Neural cell (in vitro differentiated cells): ENCODE measurements around the gene STRN3. TPM values are rescaled to one million over a fixed set of nuclear protein-coding genes. Genes with fewer than 3 reads are reported as not detected.

ENCODE experiments used
- H2AFZ ChIP-seq: fragments of 200-600, 300-800 bp; sonication (generic), shearing (Covaris generic); 2 replicates; pipeline ENCODE4 v1.6.0; 2014; ENCODE audit warnings: low read depth, mild to moderate bottlenecking, antibody characterized with exemption, low read length, moderate library complexity
- H3F3A ChIP-seq: fragments of 200-600 bp; shearing (Covaris generic); 2 replicates; pipeline ENCODE4 v1.6.1; 2016; ENCODE audit warnings: mild to moderate bottlenecking, moderate library complexity, mixed read lengths, antibody characterized with exemption, low read length; ENCODE audit not compliant: insufficient read depth, poor library complexity, severe bottlenecking
- H3K27ac ChIP-seq: fragments of 200-600, 300-800 bp; sonication (generic), shearing (Covaris generic); 2 replicates; pipeline ENCODE4 v1.5.1; 2014; ENCODE audit warnings: mild to moderate bottlenecking, low read length, moderate library complexity
- H3K27me3 ChIP-seq: fragments of 300-800, 200-600 bp; sonication (generic), shearing (Covaris generic); 2 replicates; pipeline ENCODE4 v1.6.0; 2014; ENCODE audit warnings: mild to moderate bottlenecking, low read depth, low read length, moderate library complexity; ENCODE audit not compliant: insufficient read depth
- H3K36me3 ChIP-seq: fragments of 300-800, 200-600 bp; sonication (generic), shearing (Covaris generic); 2 replicates; pipeline ENCODE4 v1.5.1; 2014; ENCODE audit warnings: mild to moderate bottlenecking, antibody characterized with exemption, low read length, moderate library complexity; ENCODE audit not compliant: insufficient read depth
- H3K4me2 ChIP-seq: fragments of 300-800, 200-600 bp; sonication (generic), shearing (Covaris generic); 2 replicates; pipeline ENCODE4 v1.6.0; 2014; ENCODE audit warnings: mild to moderate bottlenecking, low read length
- H3K4me3 ChIP-seq: fragments of 300-800, 200-600 bp; sonication (generic), shearing (Covaris generic); 2 replicates; pipeline ENCODE4 v1.5.1; 2014; ENCODE audit warnings: mild to moderate bottlenecking, low read length, moderate library complexity
- H3K79me2 ChIP-seq: fragments of 200-600 bp; shearing (Covaris generic); replicated peaks from 2 replicates; pipeline ENCODE4 v1.6.0; 2014; ENCODE audit warnings: mild to moderate bottlenecking, low read length, moderate library complexity; ENCODE audit not compliant: insufficient read depth
- H3K9ac ChIP-seq: fragments of 300-800, 200-600 bp; sonication (generic), shearing (Covaris generic); 2 replicates; pipeline ENCODE4 v1.6.1; 2016; ENCODE audit warnings: mild to moderate bottlenecking, low read length, mixed read lengths
- H3K9me2 ChIP-seq: fragments of 200-600 bp; shearing (Covaris generic); 2 replicates; pipeline ENCODE4 v1.6.1; 2016; ENCODE audit warnings: mild to moderate bottlenecking, low read length, mixed read lengths; ENCODE audit not compliant: insufficient read depth
- H3K9me3 ChIP-seq: fragments of 200-600, 300-800 bp; sonication (generic), shearing (Covaris generic); 2 replicates; pipeline ENCODE4 v1.6.1; 2016; ENCODE audit warnings: mild to moderate bottlenecking, mixed run types, low read length, moderate library complexity, mixed read lengths
- H4K20me1 ChIP-seq: fragments of 200-600 bp; shearing (Covaris generic); 2 replicates; pipeline ENCODE4 v1.6.1; 2016; ENCODE audit warnings: mild to moderate bottlenecking, mixed run types; ENCODE audit not compliant: insufficient read depth
- EP300 ChIP-seq: fragments of 450-650 bp; conservative IDR thresholded peaks from 2 replicates; pipeline ENCODE4 v1.6.1; 2014; ENCODE audit warnings: antibody characterized with exemption, mild to moderate bottlenecking, moderate library complexity; ENCODE audit not compliant: poor library complexity, severe bottlenecking
- EZH2 ChIP-seq: fragments of 200-600, 300-800 bp; shearing (Covaris generic), sonication (generic); IDR thresholded peaks from 2 replicates; pipeline ENCODE4 v1.6.1; 2014; ENCODE audit warnings: antibody characterized with exemption, low read length, borderline replicate concordance, mild to moderate bottlenecking; ENCODE audit not compliant: insufficient read depth, poor library complexity, severe bottlenecking
- MXI1 ChIP-seq: fragments of 450-650 bp; conservative IDR thresholded peaks from 2 replicates; pipeline ENCODE4 v1.6.1; 2014; ENCODE audit warnings: antibody characterized with exemption, mild to moderate bottlenecking; ENCODE audit not compliant: poor library complexity, severe bottlenecking
- POLR2AphosphoS5 ChIP-seq: IDR thresholded peaks from 2 replicates; pipeline ENCODE4 v1.6.1; 2012
- RAD21 ChIP-seq: fragments of 450-650 bp; conservative IDR thresholded peaks from 2 replicates; pipeline ENCODE4 v1.6.1; 2014; ENCODE audit warnings: antibody characterized with exemption, mild to moderate bottlenecking, moderate library complexity
- SMC3 ChIP-seq: fragments of 450-650 bp; conservative IDR thresholded peaks from 2 replicates; pipeline ENCODE4 v1.6.1; 2014; ENCODE audit warnings: antibody characterized with exemption, mild to moderate bottlenecking, moderate library complexity; ENCODE audit not compliant: poor library complexity
- TAF1 ChIP-seq: IDR thresholded peaks from 2 replicates; pipeline ENCODE4 v1.6.1; 2012; ENCODE audit warnings: low read depth
- polyA plus RNA-seq: library from polyadenylated mRNA; depleted of rRNA; stranded (reverse); fragments of >200 nt; gene quantifications from 2 replicates; pipeline ENCODE4 v1.2.3, GENCODE V29; 2014
- TF ChIP-seq, protein P1 (sequence below): fragments of 450-650 bp; IDR thresholded peaks from 2 replicates; pipeline ENCODE4 v1.5.1; 2014; ENCODE audit warnings: antibody characterized with exemption, mild to moderate bottlenecking, moderate library complexity; ENCODE audit not compliant: poor library complexity, severe bottlenecking
- TF ChIP-seq, protein P2 (sequence below): IDR thresholded peaks from 2 replicates; pipeline ENCODE4 v1.6.1; 2012; ENCODE audit warnings: borderline replicate concordance

Gene STRN3
- polyA plus RNA-seq, 1 donor from 2014 or later, result 60.1 TPM

DNA sequence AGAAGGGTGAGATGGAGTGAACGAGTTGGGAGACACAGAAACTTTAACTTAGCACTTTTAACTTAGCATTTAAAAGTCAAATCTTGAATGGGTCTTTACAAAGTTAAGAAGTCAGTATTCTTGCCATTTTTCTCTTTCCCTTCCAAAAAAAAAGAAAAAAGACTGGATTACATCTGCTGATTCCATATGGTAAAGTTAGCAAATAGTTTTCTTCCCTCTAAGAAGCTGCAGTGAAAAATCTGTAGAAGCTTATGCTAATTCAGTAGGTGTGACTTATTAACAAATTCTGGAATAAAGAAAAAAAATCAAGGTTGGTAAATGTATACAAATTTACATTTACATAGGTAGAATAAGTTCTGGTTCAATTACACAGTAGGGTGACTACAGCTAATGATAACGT lies 100.9 kb downstream of the STRN3 start:
- Histone ChIP-seq H3K9ac (no peak overlapping the region), H3K36me3 (no peaks in the 10 kb centered on the region), H3K9me2 (no peaks in the 10 kb centered on the region), H3F3A (no peaks in the 10 kb centered on the region), H3K27ac (no peak overlapping the region), H3K4me3 (no peak overlapping the region), H3K4me2 (no peak overlapping the region), H4K20me1 (no peaks in the 10 kb centered on the region), H3K9me3 (no peaks in the 10 kb centered on the region), H2AFZ (no peak overlapping the region), H3K79me2 (no peaks in the 10 kb centered on the region), H3K27me3 (no peaks in the 10 kb centered on the region)
- no peak for TF ChIP-seq POLR2AphosphoS5

DNA sequence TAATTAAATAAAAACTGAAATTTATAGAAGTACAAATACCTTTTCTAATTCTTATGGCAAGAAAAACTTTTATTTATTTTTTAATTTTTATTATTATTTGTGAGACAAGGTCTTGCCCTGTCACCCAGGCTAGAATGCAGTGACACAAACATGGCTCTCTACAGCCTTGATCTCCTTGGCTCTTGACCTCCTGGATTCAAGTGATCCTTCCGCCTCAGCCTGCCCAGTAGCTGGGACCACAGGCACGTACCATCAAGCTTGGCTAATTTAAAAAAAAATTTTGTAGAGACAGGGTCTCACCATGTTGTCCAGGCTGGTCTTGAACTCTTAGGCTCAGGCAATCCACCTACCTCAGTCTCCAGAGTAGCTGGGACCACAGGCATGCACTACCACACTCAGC lies 104.4 kb downstream of the STRN3 start:
- no peaks in the 10 kb centered on the region for H3K36me3 ChIP-seq
- H3K27ac ChIP-seq, result no peak overlapping the region
- no peaks in the 10 kb centered on the region for H3K79me2 ChIP-seq
- no peaks in the 10 kb centered on the region for H3K27me3 ChIP-seq
- no peaks in the 10 kb centered on the region for H3K9me3 ChIP-seq
- TF ChIP-seq MXI1 (no peak), TAF1 (no peak), RAD21 (no peak), EP300 (no peak), SMC3 (no peak), POLR2AphosphoS5 (no peak), EZH2 (no peak)
- TF ChIP-seq, protein P1, sequence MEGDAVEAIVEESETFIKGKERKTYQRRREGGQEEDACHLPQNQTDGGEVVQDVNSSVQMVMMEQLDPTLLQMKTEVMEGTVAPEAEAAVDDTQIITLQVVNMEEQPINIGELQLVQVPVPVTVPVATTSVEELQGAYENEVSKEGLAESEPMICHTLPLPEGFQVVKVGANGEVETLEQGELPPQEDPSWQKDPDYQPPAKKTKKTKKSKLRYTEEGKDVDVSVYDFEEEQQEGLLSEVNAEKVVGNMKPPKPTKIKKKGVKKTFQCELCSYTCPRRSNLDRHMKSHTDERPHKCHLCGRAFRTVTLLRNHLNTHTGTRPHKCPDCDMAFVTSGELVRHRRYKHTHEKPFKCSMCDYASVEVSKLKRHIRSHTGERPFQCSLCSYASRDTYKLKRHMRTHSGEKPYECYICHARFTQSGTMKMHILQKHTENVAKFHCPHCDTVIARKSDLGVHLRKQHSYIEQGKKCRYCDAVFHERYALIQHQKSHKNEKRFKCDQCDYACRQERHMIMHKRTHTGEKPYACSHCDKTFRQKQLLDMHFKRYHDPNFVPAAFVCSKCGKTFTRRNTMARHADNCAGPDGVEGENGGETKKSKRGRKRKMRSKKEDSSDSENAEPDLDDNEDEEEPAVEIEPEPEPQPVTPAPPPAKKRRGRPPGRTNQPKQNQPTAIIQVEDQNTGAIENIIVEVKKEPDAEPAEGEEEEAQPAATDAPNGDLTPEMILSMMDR, result no peak
- TF ChIP-seq, protein P2, sequence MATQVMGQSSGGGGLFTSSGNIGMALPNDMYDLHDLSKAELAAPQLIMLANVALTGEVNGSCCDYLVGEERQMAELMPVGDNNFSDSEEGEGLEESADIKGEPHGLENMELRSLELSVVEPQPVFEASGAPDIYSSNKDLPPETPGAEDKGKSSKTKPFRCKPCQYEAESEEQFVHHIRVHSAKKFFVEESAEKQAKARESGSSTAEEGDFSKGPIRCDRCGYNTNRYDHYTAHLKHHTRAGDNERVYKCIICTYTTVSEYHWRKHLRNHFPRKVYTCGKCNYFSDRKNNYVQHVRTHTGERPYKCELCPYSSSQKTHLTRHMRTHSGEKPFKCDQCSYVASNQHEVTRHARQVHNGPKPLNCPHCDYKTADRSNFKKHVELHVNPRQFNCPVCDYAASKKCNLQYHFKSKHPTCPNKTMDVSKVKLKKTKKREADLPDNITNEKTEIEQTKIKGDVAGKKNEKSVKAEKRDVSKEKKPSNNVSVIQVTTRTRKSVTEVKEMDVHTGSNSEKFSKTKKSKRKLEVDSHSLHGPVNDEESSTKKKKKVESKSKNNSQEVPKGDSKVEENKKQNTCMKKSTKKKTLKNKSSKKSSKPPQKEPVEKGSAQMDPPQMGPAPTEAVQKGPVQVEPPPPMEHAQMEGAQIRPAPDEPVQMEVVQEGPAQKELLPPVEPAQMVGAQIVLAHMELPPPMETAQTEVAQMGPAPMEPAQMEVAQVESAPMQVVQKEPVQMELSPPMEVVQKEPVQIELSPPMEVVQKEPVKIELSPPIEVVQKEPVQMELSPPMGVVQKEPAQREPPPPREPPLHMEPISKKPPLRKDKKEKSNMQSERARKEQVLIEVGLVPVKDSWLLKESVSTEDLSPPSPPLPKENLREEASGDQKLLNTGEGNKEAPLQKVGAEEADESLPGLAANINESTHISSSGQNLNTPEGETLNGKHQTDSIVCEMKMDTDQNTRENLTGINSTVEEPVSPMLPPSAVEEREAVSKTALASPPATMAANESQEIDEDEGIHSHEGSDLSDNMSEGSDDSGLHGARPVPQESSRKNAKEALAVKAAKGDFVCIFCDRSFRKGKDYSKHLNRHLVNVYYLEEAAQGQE, result no peak
- H3F3A ChIP-seq, result no peaks in the 10 kb centered on the region
- no peak overlapping the region for H3K4me2 ChIP-seq
- H3K9ac ChIP-seq, result no peak overlapping the region
- no peak overlapping the region for H3K4me3 ChIP-seq
- no peaks in the 10 kb centered on the region for H4K20me1 ChIP-seq
- H2AFZ ChIP-seq, result no peak overlapping the region
- H3K9me2 ChIP-seq, result no peaks in the 10 kb centered on the region

DNA sequence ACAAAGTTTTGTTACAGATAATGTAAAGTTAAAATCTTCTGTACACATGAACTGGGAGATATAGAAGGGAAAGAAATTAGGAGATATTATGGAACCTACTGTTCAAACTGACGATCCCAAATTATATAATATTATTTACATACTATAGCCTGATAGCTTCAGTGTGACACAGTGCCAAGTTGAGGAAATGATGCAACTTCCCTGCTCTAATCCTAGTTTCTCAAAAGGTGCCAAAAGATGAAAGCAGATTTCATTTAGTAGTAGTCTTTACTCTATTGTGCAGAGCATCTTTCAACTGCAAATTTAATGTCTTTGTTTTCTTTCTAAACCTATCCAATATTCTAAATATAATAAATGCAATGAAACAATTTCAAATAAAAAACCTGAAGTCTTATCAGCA lies 104.9 kb downstream of the STRN3 start:
- Histone ChIP-seq H3K27me3 (no peaks in the 10 kb centered on the region), H3K4me2 (no peak overlapping the region), H3K4me3 (no peak overlapping the region), H3K9me2 (no peaks in the 10 kb centered on the region), H3K9ac (no peak overlapping the region), H2AFZ (no peak overlapping the region), H3K79me2 (no peaks in the 10 kb centered on the region), H3K9me3 (no peaks in the 10 kb centered on the region), H3K36me3 (no peaks in the 10 kb centered on the region), H3K27ac (no peak overlapping the region), H3F3A (no peaks in the 10 kb centered on the region), H4K20me1 (no peaks in the 10 kb centered on the region)
- TF ChIP-seq, protein P1, result no peak
- TF ChIP-seq, protein P2, result no peak
- TF ChIP-seq SMC3, result no peak
- TF ChIP-seq MXI1, result no peak
- no peak for TF ChIP-seq RAD21
- no peak for TF ChIP-seq POLR2AphosphoS5
- no peak for TF ChIP-seq TAF1
- TF ChIP-seq EP300, result no peak
- TF ChIP-seq EZH2, result no peak
